ENCODE data around the gene DNAH3. TPM values are rescaled to one million over a fixed set of nuclear protein-coding genes. Genes with fewer than 3 reads are reported as not detected.

DNAH3 gene
- total and polyA plus RNA-seq, 2 of the 13 experiments (the other 11 are each of a cell fraction or from before 2014, with no cell fraction given): 0.07 to 0.08 TPM

- TF ChIP-seq TAF1 (CRISPR knock-in tag; IDR thresholded peaks at IDR 0.05) (peak; percentile 47; the same call in 1 of the 2 replicates), NFKB2 (CRISPR knock-in tag; IDR thresholded peaks at IDR 0.05; ENCODE audit: borderline replicate concordance) (peak; percentile 72; the same call in 1 of the 2 replicates), ZNF275 (CRISPR knock-in tag; IDR thresholded peaks at IDR 0.05; ENCODE audit: borderline replicate concordance) (no peak), NCOA2 (CRISPR knock-in tag; IDR thresholded peaks at IDR 0.05) (0 out of 2 replicates have a peak, but pooled peaks have one; percentile 49), NPAS2 (CRISPR knock-in tag; IDR thresholded peaks at IDR 0.05; ENCODE audit: borderline replicate concordance) (no peak), HNRNPUL1 (IDR thresholded peaks at IDR 0.05; ENCODE audit: low read depth, low read length) (peak; percentile 92), BCL6 (CRISPR knock-in tag; IDR thresholded peaks at IDR 0.05) (peak; percentile 37), SAP130 (CRISPR knock-in tag; IDR thresholded peaks at IDR 0.05; ENCODE audit: low read depth) (peak; percentile 66)
These were observed 251.0 kb downstream of the DNAH3 start (continued) for GRCh38 chr16:20899477-20900298.

- Histone ChIP-seq H3K9me3 (ENCODE audit: low read length) (no peaks in the 10 kb centered on the region), H2AFZ (ENCODE audit: low read length) (no peak overlapping the region), H3K4me2 (ENCODE audit: low read depth, low read length) (peak overlapping the region; percentile 77), H3K4me3 (replicated peaks in 1 of 3; ENCODE audit: insufficient read depth in 1 of 3, low read depth in 2 of 3, low read length in 3 of 3) (peak overlapping the region; percentile 83 to 95 (median 87)), H3K9ac (ENCODE audit: insufficient read depth, low read depth, low read length) (peak overlapping the region; percentile 95), H3K27ac (ENCODE audit: extremely low read length, insufficient read depth, low read length) (peak overlapping the region; percentile 94), H3K79me2 (ENCODE audit: insufficient read depth, low read length) (peaks cover 86% of the 10 kb centered on the region), H3K4me1 (ENCODE audit: insufficient read depth, low read length) (peaks cover 76% of the 10 kb centered on the region), H4K20me1 (ENCODE audit: insufficient read depth, low read length) (peaks cover 9% of the 10 kb centered on the region; the same call in 1 of the 2 replicates), H3K27me3 (ENCODE audit: control insufficient read depth in 1 of 2, insufficient read depth in 2 of 2, low read length in 2 of 2) (no peaks in the 10 kb centered on the region; a peak in 1 of 5 replicates), H3K36me3 (replicated peaks in 1 of 2; ENCODE audit: control insufficient read depth in 1 of 2, insufficient read depth in 2 of 2, low read length in 2 of 2) (peaks cover 7 to 17% of the 10 kb centered on the region in 2 experiments)
- DNase-seq (ENCODE audit: low spot score) (peak; percentile 56), ATAC-seq (no peak), FAIRE-seq (no peak)
- in situ Hi-C loops (cut with HindIII; ENCODE audit: extremely low pct_ligation_motif_present, low pct_unique_long_range_greater_than_20kb): no loop called here
- WGBS (ENCODE audit: low lambda C conversion rate): 20% methylated on average over 5 of the region's 5 CpGs
- POLR2A ChIA-PET: interaction anchor here (1.6 to 3.4 kb wide), 10 partner anchors 8 to 93 kb away, joined by 6 to 20 read pairs (median 12); partner anchors contain the start of genes ERI2 and REXO5
- TSS peak; percentile 53 for BruUV-seq (replicated peaks)
- CTCF ChIA-PET (ENCODE audit: low intra/inter-chr PET ratio, low total read pairs): no interaction called here
- intact Hi-C loops (cut with micrococcal nuclease; ENCODE audit: unreplicated experiment): loop anchor here (1.0 to 5.0 kb wide), 3 partner anchors 24 to 1442 kb away; no protein-coding TSS in a partner anchor
- TF ChIP-seq SIX4 (CRISPR knock-in tag; IDR thresholded peaks at IDR 0.05) (no peak), MAFK (conservative IDR thresholded peaks at IDR 0.05 in 1 of 2, IDR thresholded peaks at IDR 0.05 in 1 of 2; ENCODE audit: low read length in 2 of 2) (peak in 1 of 2 experiments; percentile 32; a peak in 1 of 4 replicates), MZF1 (CRISPR knock-in tag; IDR thresholded peaks at IDR 0.05; ENCODE audit: borderline replicate concordance) (no peak), FOXK1 (CRISPR knock-in tag; IDR thresholded peaks at IDR 0.05; ENCODE audit: borderline replicate concordance, low read depth) (0 out of 2 replicates have a peak, but pooled peaks have one; percentile 9), TEF (CRISPR knock-in tag; IDR thresholded peaks at IDR 0.05) (no peak), ZNF670 (CRISPR knock-in tag; IDR thresholded peaks at IDR 0.05; ENCODE audit: borderline replicate concordance) (no peak), NCOA2 (CRISPR knock-in tag; IDR thresholded peaks at IDR 0.05) (no peak), JUNB (CRISPR knock-in tag; IDR thresholded peaks at IDR 0.05; ENCODE audit: borderline replicate concordance) (0 out of 2 replicates have a peak, but pooled peaks have one; percentile 18), ZNF576 (CRISPR knock-in tag; IDR thresholded peaks at IDR 0.05) (no peak), HNRNPLL (IDR thresholded peaks at IDR 0.05; ENCODE audit: low read depth, low read length, poor library complexity, severe bottlenecking) (no peak), GPBP1L1 (CRISPR knock-in tag; IDR thresholded peaks at IDR 0.05) (no peak)
These were observed 251.6 kb downstream of the DNAH3 start for GRCh38 chr16:20899071-20899470.

Measured in HepG2 (cell line).